OCI-LY3 (cell line): Measurements from ENCODE around the gene F5.

Experiments used
- H2AFZ ChIP-seq: fragments of 200-600, 300-600 bp; shearing (Covaris generic); 2 replicates; pipeline ENCODE4 v1.6.0; 2014; ENCODE audit warnings: antibody characterized with exemption, low read depth, low read length
- H3K27ac ChIP-seq: fragments of 200-600, 300-600 bp; sonication (generic); 2 replicates; pipeline ENCODE4 v1.5.1; 2014; ENCODE audit warnings: mild to moderate bottlenecking, low read length, moderate library complexity, mixed read lengths
- H3K27me3 ChIP-seq: fragments of 200-600, 300-600 bp; sonication (generic); 2 replicates; pipeline ENCODE4 v1.6.1; 2014; ENCODE audit warnings: low read depth, low read length, mixed read lengths
- H3K36me3 ChIP-seq: fragments of 200-600, 300-600 bp; sonication (generic); replicated peaks from 2 replicates; pipeline ENCODE3; 2014; ENCODE audit warnings: low read depth, low read length, mixed read lengths
- H3K4me1 ChIP-seq: fragments of 300-600, 200-600 bp; sonication (generic); 2 replicates; pipeline ENCODE4 v1.6.1; 2014; ENCODE audit warnings: low read length, mixed read lengths
- H3K4me2 ChIP-seq: fragments of 200-600, 300-600 bp; sonication (generic); 2 replicates; pipeline ENCODE4 v1.6.1; 2014; ENCODE audit warnings: low read length, mixed read lengths
- H3K4me3 ChIP-seq: fragments of 300-600, 200-600 bp; sonication (generic); 2 replicates; pipeline ENCODE4 v1.5.1; 2014; ENCODE audit warnings: antibody characterized with exemption, mild to moderate bottlenecking, low read length, moderate library complexity
- H3K79me2 ChIP-seq: fragments of 300-600, 200-600 bp; shearing (Covaris generic); 2 replicates; pipeline ENCODE4 v1.6.1; 2014; ENCODE audit warnings: mild to moderate bottlenecking, low read length, mixed read lengths
- H3K9ac ChIP-seq: fragments of 300-600, 200-600 bp; shearing (Covaris generic); 2 replicates; pipeline ENCODE4 v1.6.0; 2014; ENCODE audit warnings: mild to moderate bottlenecking, low read length, moderate library complexity
- H3K9me3 ChIP-seq: fragments of 200-600, 300-600 bp; shearing (Covaris generic); 2 replicates; pipeline ENCODE4 v1.6.1; 2014; ENCODE audit warnings: low read length, mixed read lengths; ENCODE audit not compliant: insufficient read depth
- H4K20me1 ChIP-seq: fragments of 200-600, 300-600 bp; sonication (generic); 2 replicates; pipeline ENCODE4 v1.6.1; 2016; ENCODE audit warnings: low read length, mixed read lengths; ENCODE audit not compliant: insufficient read depth
- EZH2phosphoT487 ChIP-seq: fragments of 200-600 bp; shearing (Covaris generic); IDR thresholded peaks from 2 replicates; pipeline ENCODE4 v1.6.1; 2018; ENCODE audit warnings: antibody characterized with exemption, mixed run types, low read depth
- TF ChIP-seq, protein P1 (sequence below): fragments of 200-600, 300-600 bp; sonication (generic); IDR thresholded peaks from 2 replicates; pipeline ENCODE4 v1.5.1; 2014; ENCODE audit warnings: antibody characterized with exemption, low read length, low read depth

F5 gene

DNA sequence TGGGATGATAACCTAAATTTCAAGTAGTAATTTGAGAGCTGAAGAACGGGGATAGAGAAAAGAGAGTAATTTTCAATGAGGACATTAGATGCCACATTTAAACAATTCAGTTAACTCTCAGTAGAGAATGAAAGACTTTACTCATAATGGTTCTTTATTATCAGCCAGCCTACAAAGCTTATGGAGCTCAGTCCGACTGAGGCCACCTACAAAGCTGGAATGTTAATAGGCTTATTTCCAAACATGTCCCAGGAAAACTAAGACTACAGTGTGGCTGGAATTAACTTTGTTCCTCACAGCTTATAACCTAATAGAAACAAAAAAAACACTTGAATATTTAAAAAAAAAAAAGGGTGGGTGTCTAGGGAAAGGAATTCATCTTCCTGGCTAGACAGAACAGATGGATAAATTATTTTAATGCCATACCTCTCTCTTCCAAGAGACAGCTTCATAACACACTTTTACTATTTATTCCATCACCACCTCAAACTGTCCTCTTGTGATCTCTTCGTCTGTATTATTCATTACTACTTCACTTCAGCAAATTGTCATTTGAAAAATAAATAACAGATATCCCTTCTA lies 110.4 kb downstream of the F5 start:
- Histone ChIP-seq H3K27me3 (no peaks in the 10 kb centered on the region), H3K9me3 (no peaks in the 10 kb centered on the region), H3K4me1 (peaks cover 13% of the 10 kb centered on the region), H3K36me3 (peaks cover 48% of the 10 kb centered on the region), H3K79me2 (peaks cover 66% of the 10 kb centered on the region), H3K4me2 (no peak overlapping the region), H2AFZ (no peak overlapping the region), H4K20me1 (peaks cover 37% of the 10 kb centered on the region), H3K4me3 (no peak overlapping the region), H3K27ac (no peak overlapping the region), H3K9ac (no peak overlapping the region)
- TF ChIP-seq, protein P1, sequence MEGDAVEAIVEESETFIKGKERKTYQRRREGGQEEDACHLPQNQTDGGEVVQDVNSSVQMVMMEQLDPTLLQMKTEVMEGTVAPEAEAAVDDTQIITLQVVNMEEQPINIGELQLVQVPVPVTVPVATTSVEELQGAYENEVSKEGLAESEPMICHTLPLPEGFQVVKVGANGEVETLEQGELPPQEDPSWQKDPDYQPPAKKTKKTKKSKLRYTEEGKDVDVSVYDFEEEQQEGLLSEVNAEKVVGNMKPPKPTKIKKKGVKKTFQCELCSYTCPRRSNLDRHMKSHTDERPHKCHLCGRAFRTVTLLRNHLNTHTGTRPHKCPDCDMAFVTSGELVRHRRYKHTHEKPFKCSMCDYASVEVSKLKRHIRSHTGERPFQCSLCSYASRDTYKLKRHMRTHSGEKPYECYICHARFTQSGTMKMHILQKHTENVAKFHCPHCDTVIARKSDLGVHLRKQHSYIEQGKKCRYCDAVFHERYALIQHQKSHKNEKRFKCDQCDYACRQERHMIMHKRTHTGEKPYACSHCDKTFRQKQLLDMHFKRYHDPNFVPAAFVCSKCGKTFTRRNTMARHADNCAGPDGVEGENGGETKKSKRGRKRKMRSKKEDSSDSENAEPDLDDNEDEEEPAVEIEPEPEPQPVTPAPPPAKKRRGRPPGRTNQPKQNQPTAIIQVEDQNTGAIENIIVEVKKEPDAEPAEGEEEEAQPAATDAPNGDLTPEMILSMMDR = no peak
- no peak for TF ChIP-seq EZH2phosphoT487

GRCh38 chr1:169474302-169474995 lies 111.8 kb downstream of the F5 start:
- 0 out of 2 replicates have a peak, but pooled peaks cover 1% of the 10 kb centered on the region for H3K4me1 ChIP-seq
- H3K9me3 ChIP-seq = no peaks in the 10 kb centered on the region
- H3K9ac ChIP-seq = no peak overlapping the region
- TF ChIP-seq, protein P1 = no peak
- no peak for TF ChIP-seq EZH2phosphoT487
- H2AFZ ChIP-seq = no peak overlapping the region
- peaks cover 51% of the 10 kb centered on the region for H3K36me3 ChIP-seq
- H3K27me3 ChIP-seq = no peaks in the 10 kb centered on the region
- H3K27ac ChIP-seq = no peak overlapping the region
- peaks cover 26% of the 10 kb centered on the region for H4K20me1 ChIP-seq
- H3K4me2 ChIP-seq = no peak overlapping the region
- H3K79me2 ChIP-seq = peaks cover 51% of the 10 kb centered on the region
- no peak overlapping the region for H3K4me3 ChIP-seq

DNA sequence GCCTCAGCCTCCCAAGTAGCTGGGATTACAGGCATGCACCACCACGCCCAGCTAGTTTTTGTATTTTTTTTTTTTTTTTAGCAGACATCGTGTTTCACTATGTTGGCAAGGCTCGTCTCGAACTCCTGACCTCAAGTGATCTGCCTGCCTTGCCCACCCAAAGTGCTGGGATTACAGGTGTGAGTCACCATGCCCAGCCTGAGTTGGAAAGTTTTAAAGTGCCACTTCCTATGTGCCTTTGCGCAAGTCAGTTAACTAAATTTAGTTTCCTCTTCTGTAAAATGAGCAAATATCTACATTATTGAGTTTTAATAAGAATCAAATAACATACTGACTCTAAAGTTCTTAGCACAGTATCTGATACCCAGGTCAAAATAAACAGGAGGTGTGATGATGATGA lies 112.9 kb downstream of the F5 start:
- H3K27ac ChIP-seq = no peak overlapping the region
- peaks cover 16% of the 10 kb centered on the region for H4K20me1 ChIP-seq
- H3K79me2 ChIP-seq = peaks cover 40% of the 10 kb centered on the region

GRCh38 chr1:169472738-169473137 lies 113.5 kb downstream of the F5 start:
- no peak overlapping the region for H3K27ac ChIP-seq
- no peak overlapping the region for H3K9ac ChIP-seq
- no peak overlapping the region for H3K4me3 ChIP-seq
- H3K27me3 ChIP-seq = no peaks in the 10 kb centered on the region
- peaks cover 67% of the 10 kb centered on the region for H3K36me3 ChIP-seq
- no peaks in the 10 kb centered on the region for H3K4me1 ChIP-seq
- no peaks in the 10 kb centered on the region for H3K9me3 ChIP-seq
- no peak overlapping the region for H3K4me2 ChIP-seq
- TF ChIP-seq, protein P1 = no peak
- TF ChIP-seq EZH2phosphoT487 = no peak
- H2AFZ ChIP-seq = no peak overlapping the region
- peaks cover 15% of the 10 kb centered on the region for H4K20me1 ChIP-seq
- peaks cover 35% of the 10 kb centered on the region for H3K79me2 ChIP-seq

More for the DNA sequence above, 112.9 kb downstream of the F5 start:
- no peaks in the 10 kb centered on the region for H3K27me3 ChIP-seq
- no peak overlapping the region for H3K4me2 ChIP-seq
- H3K4me1 ChIP-seq = no peaks in the 10 kb centered on the region
- TF ChIP-seq, protein P1 = no peak
- no peak for TF ChIP-seq EZH2phosphoT487
- no peak overlapping the region for H3K9ac ChIP-seq
- peaks cover 62% of the 10 kb centered on the region for H3K36me3 ChIP-seq
- H3K4me3 ChIP-seq = no peak overlapping the region
- H3K9me3 ChIP-seq = no peaks in the 10 kb centered on the region
- no peak overlapping the region for H2AFZ ChIP-seq
